Panc1 (cell line): ENCODE results near the gene MYH11.

Source experiments
- POLR2AphosphoS5 ChIP-seq: IDR thresholded peaks from 2 replicates; pipeline ENCODE4 v1.6.1; 2012; ENCODE audit warnings: mild to moderate bottlenecking, low read depth, low read length, moderate library complexity
- TF ChIP-seq, protein P1 (sequence below): fragments of 450-650 bp; IDR thresholded peaks from 2 replicates; pipeline ENCODE4 v1.5.1; 2017; ENCODE audit warnings: mild to moderate bottlenecking

DNA sequence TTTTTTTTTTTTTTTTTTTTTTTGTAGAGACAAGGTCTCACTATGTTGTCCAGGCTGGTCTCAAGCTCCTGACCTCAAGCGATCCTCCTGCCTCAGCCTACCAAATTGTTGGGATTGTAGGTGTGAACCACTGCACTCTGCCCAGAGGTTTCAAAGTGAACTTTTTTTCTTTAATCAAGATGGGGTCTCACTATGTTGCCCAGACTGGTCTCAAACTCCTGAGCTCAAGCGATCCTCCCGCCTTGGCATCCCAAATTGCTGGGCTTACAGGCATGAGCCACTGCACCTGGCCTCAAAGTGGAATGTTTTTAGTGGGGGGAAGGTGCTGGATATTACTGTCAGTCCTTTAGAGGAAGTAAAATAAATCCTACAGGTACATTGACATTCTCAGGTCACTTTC is 43.5 kb upstream of the MYH11 start:
- TF ChIP-seq, protein P1, sequence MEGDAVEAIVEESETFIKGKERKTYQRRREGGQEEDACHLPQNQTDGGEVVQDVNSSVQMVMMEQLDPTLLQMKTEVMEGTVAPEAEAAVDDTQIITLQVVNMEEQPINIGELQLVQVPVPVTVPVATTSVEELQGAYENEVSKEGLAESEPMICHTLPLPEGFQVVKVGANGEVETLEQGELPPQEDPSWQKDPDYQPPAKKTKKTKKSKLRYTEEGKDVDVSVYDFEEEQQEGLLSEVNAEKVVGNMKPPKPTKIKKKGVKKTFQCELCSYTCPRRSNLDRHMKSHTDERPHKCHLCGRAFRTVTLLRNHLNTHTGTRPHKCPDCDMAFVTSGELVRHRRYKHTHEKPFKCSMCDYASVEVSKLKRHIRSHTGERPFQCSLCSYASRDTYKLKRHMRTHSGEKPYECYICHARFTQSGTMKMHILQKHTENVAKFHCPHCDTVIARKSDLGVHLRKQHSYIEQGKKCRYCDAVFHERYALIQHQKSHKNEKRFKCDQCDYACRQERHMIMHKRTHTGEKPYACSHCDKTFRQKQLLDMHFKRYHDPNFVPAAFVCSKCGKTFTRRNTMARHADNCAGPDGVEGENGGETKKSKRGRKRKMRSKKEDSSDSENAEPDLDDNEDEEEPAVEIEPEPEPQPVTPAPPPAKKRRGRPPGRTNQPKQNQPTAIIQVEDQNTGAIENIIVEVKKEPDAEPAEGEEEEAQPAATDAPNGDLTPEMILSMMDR: no peak
- no peak for TF ChIP-seq POLR2AphosphoS5
